Lower leg skin (tissue), 3 donors: ENCODE measurements around the gene NXPH3.

Experiments used
- CTCF ChIP-seq, 3 donors: fragments of 450-650 bp; IDR thresholded peaks; one replicate each; pipeline ENCODE4 v1.5.1; 2016; ENCODE audit warnings: antibody characterized with exemption in 3 of 3, mild to moderate bottlenecking in 3 of 3, moderate library complexity in 2 of 3
- POLR2A ChIP-seq, 2 donors: fragments of 450-650 bp; IDR thresholded peaks; one replicate each; pipeline ENCODE4 v1.6.1; 2016 to 2017; ENCODE audit warnings: antibody characterized with exemption in 2 of 2, mild to moderate bottlenecking in 1 of 2, moderate library complexity in 1 of 2

- no peak for TF ChIP-seq CTCF (IDR thresholded peaks at IDR 0.05)
- TF ChIP-seq POLR2A (IDR thresholded peaks at IDR 0.05): no peak
Measured at GRCh38 chr17:49545007-49545660, 30.5 kb upstream of the NXPH3 start.
